Smooth muscle cell (in vitro differentiated cells): ENCODE results near the gene TESK1. TPM values are rescaled to one million over a fixed set of nuclear protein-coding genes. Genes with fewer than 3 reads are reported as not detected.

Experiments
- DNase-seq: peaks from one replicate; lab custom pipeline; 2025; ENCODE audit not compliant: unreplicated experiment; lab: John Stamatoyannopoulos, UW
- H2AFZ ChIP-seq: fragments of 200-600 bp; sonication (generic); 2 replicates; pipeline ENCODE4 v1.6.0; 2016; ENCODE audit warnings: antibody characterized with exemption, low read depth, mild to moderate bottlenecking
- H3F3A ChIP-seq: fragments of 200-600 bp; sonication (generic); 2 replicates; pipeline ENCODE4 v1.6.0; 2017; ENCODE audit warnings: antibody characterized with exemption, low read depth
- H3K27ac ChIP-seq: fragments of 200-600 bp; sonication (generic); 2 replicates; pipeline ENCODE4 v1.5.1; 2016; ENCODE audit warnings: low read depth, mild to moderate bottlenecking
- H3K27me3 ChIP-seq: fragments of 200-600 bp; sonication (generic); 2 replicates; pipeline ENCODE4 v1.6.1; 2016; ENCODE audit warnings: low read depth, mild to moderate bottlenecking
- H3K36me3 ChIP-seq: fragments of 200-600 bp; sonication (generic); 2 replicates; pipeline ENCODE4 v1.5.1; 2016; ENCODE audit warnings: low read depth
- H3K4me1 ChIP-seq: fragments of 200-600 bp; sonication (generic); 2 replicates; pipeline ENCODE4 v1.5.1; 2016; ENCODE audit warnings: low read depth
- H3K4me2 ChIP-seq: fragments of 200-600 bp; sonication (generic); 2 replicates; pipeline ENCODE4 v1.6.0; 2016; ENCODE audit warnings: mild to moderate bottlenecking
- H3K4me3 ChIP-seq: fragments of 200-600 bp; sonication (generic); 2 replicates; pipeline ENCODE4 v1.5.1; 2016; ENCODE audit warnings: mild to moderate bottlenecking
- H3K79me2 ChIP-seq: fragments of 200-600 bp; sonication (generic); 2 replicates; pipeline ENCODE4 v1.6.0; 2016; ENCODE audit warnings: low read depth, mild to moderate bottlenecking
- H3K9ac ChIP-seq: fragments of 200-600 bp; sonication (generic); 2 replicates; pipeline ENCODE4 v1.6.0; 2016; ENCODE audit warnings: low read depth
- H3K9me3 ChIP-seq: fragments of 200-600 bp; sonication (generic); replicated peaks from 2 replicates; pipeline ENCODE4 v1.5.1; 2016; ENCODE audit warnings: low read depth
- H4K20me1 ChIP-seq: fragments of 200-600 bp; sonication (generic); 2 replicates; pipeline ENCODE4 v1.6.0; 2016; ENCODE audit warnings: low read depth
- WGBS: methylation state at CpG from one replicate; pipeline ENCODE4 v1.1.7; 2016; ENCODE audit warnings: low lambda C conversion rate; 5-methylcytosine and 5-hydroxymethylcytosine counted together
- polyA plus RNA-seq: library from polyadenylated mRNA; unstranded; fragments of >200 nt; fragmentation: Nextera tagmentation; extraction: Ambion mirVana; gene quantifications from 2 replicates; pipeline ENCODE4 v1.2.1, GENCODE V29; 2016
- total RNA-seq: library from RNA; depleted of rRNA; stranded (reverse); fragments of >200 nt; gene quantifications from 2 replicates; pipeline ENCODE4 v1.2.3, GENCODE V29; 2014
- TF ChIP-seq, protein P1 (sequence below): fragments of 200-600 bp; sonication (generic); IDR thresholded peaks from 2 replicates; pipeline ENCODE4 v1.5.1; 2017; ENCODE audit warnings: borderline replicate concordance, mild to moderate bottlenecking, antibody characterized with exemption; ENCODE audit not compliant: insufficient read depth, poor library complexity, severe bottlenecking

TESK1 gene
- total and polyA plus RNA-seq, 2 experiments from 2014 or later, result 14.2 to 19.4 TPM

DNA sequence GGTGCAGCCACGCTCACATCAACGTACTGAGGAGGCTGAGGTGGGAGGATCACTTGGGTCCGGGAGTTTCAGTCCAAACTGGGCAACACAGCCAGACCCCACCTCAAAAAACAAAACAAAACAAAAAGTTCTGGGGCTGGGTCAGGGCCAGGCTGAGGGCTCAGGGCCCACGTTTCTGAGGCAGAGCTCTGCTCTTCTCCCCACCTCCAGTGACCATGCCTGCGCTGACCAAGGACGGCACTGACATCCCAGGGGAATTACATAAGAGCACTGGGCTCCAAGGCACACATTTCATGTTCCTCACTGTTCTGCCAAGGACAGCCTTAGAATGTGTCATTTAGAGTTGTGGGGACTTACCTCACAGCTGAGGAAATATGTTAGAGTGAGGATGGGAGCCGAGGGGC lies 40.4 kb upstream of the TESK1 start:
- Histone ChIP-seq H4K20me1 (no peaks in the 10 kb centered on the region), H3K9ac (no peak overlapping the region), H3K4me1 (no peaks in the 10 kb centered on the region), H2AFZ (no peak overlapping the region), H3K36me3 (no peaks in the 10 kb centered on the region), H3K4me3 (no peak overlapping the region), H3K9me3 (no peaks in the 10 kb centered on the region), H3K4me2 (no peak overlapping the region), H3K27ac (no peak overlapping the region), H3F3A (no peaks in the 10 kb centered on the region), H3K27me3 (no peaks in the 10 kb centered on the region), H3K79me2 (no peaks in the 10 kb centered on the region)
- TF ChIP-seq, protein P1, sequence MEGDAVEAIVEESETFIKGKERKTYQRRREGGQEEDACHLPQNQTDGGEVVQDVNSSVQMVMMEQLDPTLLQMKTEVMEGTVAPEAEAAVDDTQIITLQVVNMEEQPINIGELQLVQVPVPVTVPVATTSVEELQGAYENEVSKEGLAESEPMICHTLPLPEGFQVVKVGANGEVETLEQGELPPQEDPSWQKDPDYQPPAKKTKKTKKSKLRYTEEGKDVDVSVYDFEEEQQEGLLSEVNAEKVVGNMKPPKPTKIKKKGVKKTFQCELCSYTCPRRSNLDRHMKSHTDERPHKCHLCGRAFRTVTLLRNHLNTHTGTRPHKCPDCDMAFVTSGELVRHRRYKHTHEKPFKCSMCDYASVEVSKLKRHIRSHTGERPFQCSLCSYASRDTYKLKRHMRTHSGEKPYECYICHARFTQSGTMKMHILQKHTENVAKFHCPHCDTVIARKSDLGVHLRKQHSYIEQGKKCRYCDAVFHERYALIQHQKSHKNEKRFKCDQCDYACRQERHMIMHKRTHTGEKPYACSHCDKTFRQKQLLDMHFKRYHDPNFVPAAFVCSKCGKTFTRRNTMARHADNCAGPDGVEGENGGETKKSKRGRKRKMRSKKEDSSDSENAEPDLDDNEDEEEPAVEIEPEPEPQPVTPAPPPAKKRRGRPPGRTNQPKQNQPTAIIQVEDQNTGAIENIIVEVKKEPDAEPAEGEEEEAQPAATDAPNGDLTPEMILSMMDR, result no peak
- no peak for DNase-seq
- WGBS, result 90% methylated on average over 7 of the region's 7 CpGs

DNA sequence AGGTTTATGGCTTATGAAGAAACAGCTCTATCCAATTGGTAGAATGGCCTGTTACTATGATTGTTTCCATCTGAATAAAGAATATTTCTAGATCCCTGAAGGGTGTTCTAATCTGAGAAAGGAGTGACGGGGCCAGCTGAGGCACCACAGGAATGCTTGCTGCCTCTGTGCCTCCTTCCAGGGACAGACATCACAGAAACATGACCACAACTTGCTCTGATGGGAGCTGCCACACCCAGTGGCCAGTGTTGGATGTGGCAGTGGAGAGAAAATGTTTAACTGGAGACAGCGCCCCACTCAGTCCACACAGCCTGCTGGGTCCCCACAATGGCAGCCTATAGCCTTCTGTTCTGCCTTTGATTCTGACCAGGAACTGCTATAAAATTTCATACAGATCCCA lies 38.6 kb upstream of the TESK1 start:
- Histone ChIP-seq H3K9me3 (no peaks in the 10 kb centered on the region), H4K20me1 (no peaks in the 10 kb centered on the region), H3K9ac (no peak overlapping the region), H3K4me2 (no peak overlapping the region), H3K4me3 (no peak overlapping the region), H3K27ac (no peak overlapping the region), H3K79me2 (no peaks in the 10 kb centered on the region), H2AFZ (no peak overlapping the region), H3K4me1 (no peaks in the 10 kb centered on the region), H3F3A (no peaks in the 10 kb centered on the region), H3K36me3 (no peaks in the 10 kb centered on the region), H3K27me3 (no peaks in the 10 kb centered on the region)
- DNase-seq, result no peak
- 73% methylated on average over 2 of the region's 2 CpGs for WGBS
- TF ChIP-seq, protein P1, result no peak

DNA sequence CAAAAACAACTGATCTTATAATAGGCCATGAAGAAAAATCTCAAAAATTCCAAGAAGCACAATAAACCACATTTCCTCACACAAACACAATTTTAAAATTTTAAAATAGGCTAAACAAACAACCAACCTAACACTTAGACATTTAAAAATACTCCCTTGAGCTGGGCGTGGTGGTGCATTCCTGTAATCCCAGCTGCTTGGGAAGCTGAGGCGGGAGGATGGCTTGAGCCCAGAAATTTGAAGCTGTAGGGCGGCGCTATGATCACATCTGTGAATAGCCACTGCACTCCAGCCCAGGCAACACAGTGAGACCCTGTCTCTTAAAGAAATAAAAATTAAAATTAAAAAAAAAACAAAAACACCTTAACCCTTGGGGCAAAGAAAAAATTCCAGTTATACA lies 36.9 kb upstream of the TESK1 start:
- H3K4me1 ChIP-seq, result no peaks in the 10 kb centered on the region
- H3K27me3 ChIP-seq, result no peaks in the 10 kb centered on the region
- no peaks in the 10 kb centered on the region for H3K9me3 ChIP-seq
- H3F3A ChIP-seq, result no peaks in the 10 kb centered on the region
- no peaks in the 10 kb centered on the region for H3K79me2 ChIP-seq
- H3K36me3 ChIP-seq, result no peaks in the 10 kb centered on the region
- no peak overlapping the region for H3K9ac ChIP-seq
- H4K20me1 ChIP-seq, result no peaks in the 10 kb centered on the region
- 95% methylated on average over 4 of the region's 4 CpGs for WGBS
- TF ChIP-seq, protein P1, result no peak
- no peak overlapping the region for H3K4me2 ChIP-seq
- no peak overlapping the region for H3K27ac ChIP-seq
- DNase-seq, result no peak
- no peak overlapping the region for H3K4me3 ChIP-seq
- no peak overlapping the region for H2AFZ ChIP-seq

DNA sequence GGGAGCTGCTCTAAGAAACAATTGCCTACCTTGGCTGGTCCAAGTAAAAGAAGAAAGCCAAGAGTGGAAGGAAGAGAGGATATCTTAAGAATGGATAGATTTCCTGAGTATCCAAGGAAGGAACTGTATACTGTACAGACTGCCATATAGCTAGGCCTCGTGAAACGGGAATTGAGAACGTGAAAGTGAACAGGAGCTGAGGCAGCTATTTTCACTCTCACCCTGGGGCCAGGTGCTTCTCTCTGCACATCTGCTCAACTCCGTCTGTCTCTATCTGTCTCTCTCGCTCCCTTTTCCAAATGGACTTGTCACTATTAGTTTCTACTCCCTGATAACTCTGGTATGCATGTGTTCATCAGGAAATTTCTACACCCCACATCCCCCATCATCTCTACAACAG lies 35.9 kb upstream of the TESK1 start:
- Histone ChIP-seq H2AFZ (no peak overlapping the region), H3K36me3 (no peaks in the 10 kb centered on the region), H3K79me2 (no peaks in the 10 kb centered on the region), H3K4me3 (no peak overlapping the region), H4K20me1 (no peaks in the 10 kb centered on the region), H3K4me1 (no peaks in the 10 kb centered on the region), H3F3A (no peaks in the 10 kb centered on the region), H3K27me3 (no peaks in the 10 kb centered on the region), H3K9ac (no peak overlapping the region), H3K27ac (no peak overlapping the region), H3K4me2 (no peak overlapping the region), H3K9me3 (no peaks in the 10 kb centered on the region)
- 85% methylated on average over 5 of the region's 5 CpGs for WGBS
- DNase-seq, result no peak
- TF ChIP-seq, protein P1, result no peak
